Measurements from ENCODE around the gene MTG1.

MTG1 gene

DNA sequence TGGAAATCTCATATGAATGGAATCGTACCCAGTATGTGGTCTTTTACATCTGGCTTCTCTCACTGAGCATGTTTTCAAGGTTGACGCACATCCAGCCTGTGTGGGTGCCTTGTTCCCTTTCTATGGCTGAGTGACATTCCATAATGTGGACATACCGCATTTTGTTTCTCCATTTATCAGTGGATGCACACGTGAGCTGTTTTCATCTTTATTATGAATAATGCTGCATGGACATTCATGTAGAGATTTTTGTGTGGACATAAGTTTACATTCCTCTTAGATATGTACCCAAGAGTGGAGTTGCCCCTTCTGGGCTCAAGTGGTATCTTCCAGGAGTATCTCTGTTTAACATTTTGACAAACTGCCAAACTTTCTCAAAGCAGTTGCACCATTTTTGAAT lies 58.5 kb downstream of the MTG1 start:
- DNase-seq (no peak), ATAC-seq (replicated peaks) (no peak)
- no peak overlapping the region for H3K27ac Mint-ChIP-seq
- H3K36me3 Mint-ChIP-seq (ENCODE audit: insufficient read depth): peaks cover 27% of the 10 kb centered on the region
- no peak overlapping the region for H3K4me3 Mint-ChIP-seq
- H3K9me3 Mint-ChIP-seq: peaks cover 5 to 11% of the 10 kb centered on the region in 2 donors
- peaks cover 3 to 19% of the 10 kb centered on the region in 2 donors for H3K4me1 Mint-ChIP-seq (ENCODE audit: low read depth in 2 of 2)
- H3K27me3 Mint-ChIP-seq: no peaks in the 10 kb centered on the region

- Mint-ChIP-seq H3K36me3 (ENCODE audit: insufficient read depth) (peaks cover 37% of the 10 kb centered on the region), H3K4me3 (peak within 1 kb of the TSS in 1 of 2 donors; percentile 87), H3K27ac (peak within 1 kb of the TSS in 1 of 2 donors; percentile 88), H3K4me1 (ENCODE audit: low read depth in 2 of 2) (peaks cover 3 to 21% of the 10 kb centered on the region in 2 donors), H3K27me3 (no peaks in the 10 kb centered on the region), H3K9me3 (peaks cover 4 to 7% of the 10 kb centered on the region in 2 donors)
- peak; percentile 93 for ATAC-seq (replicated peaks)
- DNase-seq: peak in 2 of 3 experiments; percentile 61 to 62
These were observed 59.7 kb downstream of the MTG1 start, which contains the start of gene SCART1 for GRCh38 chr10:133453516-133454203. Gene SCART1, plus strand, starts transcription at chr10:133453945. Its CDS starts 53 bp downstream, at chr10:133453998.

- Mint-ChIP-seq H3K4me1 (ENCODE audit: low read depth in 2 of 2) (peaks cover 3 to 23% of the 10 kb centered on the region in 2 donors), H3K9me3 (peaks cover 2 to 4% of the 10 kb centered on the region in 2 donors), H3K36me3 (ENCODE audit: insufficient read depth) (peaks cover 43% of the 10 kb centered on the region), H3K27me3 (no peaks in the 10 kb centered on the region), H3K4me3 (peak overlapping the region in 1 of 2 donors; percentile 87), H3K27ac (peak overlapping the region in 1 of 2 donors; percentile 88)
- ATAC-seq (replicated peaks): no peak
- no peak for DNase-seq
These were observed 60.4 kb downstream of the MTG1 start for GRCh38 chr10:133454204-133454893.

GRCh38 chr10:133455196-133455595 lies 61.2 kb downstream of the MTG1 start:
- Mint-ChIP-seq H3K4me3 (peak overlapping the region; percentile 45 to 87), H3K36me3 (ENCODE audit: insufficient read depth) (peaks cover 43% of the 10 kb centered on the region), H3K4me1 (ENCODE audit: low read depth in 2 of 2) (peaks cover 3 to 23% of the 10 kb centered on the region in 2 donors), H3K27me3 (no peaks in the 10 kb centered on the region), H3K27ac (peak overlapping the region in 1 of 2 donors; percentile 88), H3K9me3 (no peaks in the 10 kb centered on the region)
- DNase-seq: no peak
- ATAC-seq (replicated peaks): peak; percentile 12

GRCh38 chr10:133455611-133456031 lies 61.7 kb downstream of the MTG1 start:
- peaks cover 46% of the 10 kb centered on the region for H3K36me3 Mint-ChIP-seq (ENCODE audit: insufficient read depth)
- H3K4me3 Mint-ChIP-seq: peak overlapping the region; percentile 45 to 87
- H3K4me1 Mint-ChIP-seq (ENCODE audit: low read depth in 2 of 2): peaks cover 3 to 23% of the 10 kb centered on the region in 2 donors
- H3K9me3 Mint-ChIP-seq: no peaks in the 10 kb centered on the region
- DNase-seq (no peak), ATAC-seq (replicated peaks) (no peak)
- peak overlapping the region in 1 of 2 donors; percentile 88 for H3K27ac Mint-ChIP-seq
- no peaks in the 10 kb centered on the region for H3K27me3 Mint-ChIP-seq

GRCh38 chr10:133456041-133456951 lies 62.3 kb downstream of the MTG1 start:
- ATAC-seq (replicated peaks) (no peak), DNase-seq (no peak)
- H3K4me1 Mint-ChIP-seq (ENCODE audit: low read depth in 2 of 2): peaks cover 3 to 24% of the 10 kb centered on the region in 2 donors
- H3K36me3 Mint-ChIP-seq (ENCODE audit: insufficient read depth): peaks cover 52% of the 10 kb centered on the region
- H3K27ac Mint-ChIP-seq: peak overlapping the region in 1 of 2 donors; percentile 88
- H3K9me3 Mint-ChIP-seq: no peaks in the 10 kb centered on the region
- no peaks in the 10 kb centered on the region for H3K27me3 Mint-ChIP-seq
- H3K4me3 Mint-ChIP-seq: peak overlapping the region in 1 of 2 donors; percentile 87

DNA sequence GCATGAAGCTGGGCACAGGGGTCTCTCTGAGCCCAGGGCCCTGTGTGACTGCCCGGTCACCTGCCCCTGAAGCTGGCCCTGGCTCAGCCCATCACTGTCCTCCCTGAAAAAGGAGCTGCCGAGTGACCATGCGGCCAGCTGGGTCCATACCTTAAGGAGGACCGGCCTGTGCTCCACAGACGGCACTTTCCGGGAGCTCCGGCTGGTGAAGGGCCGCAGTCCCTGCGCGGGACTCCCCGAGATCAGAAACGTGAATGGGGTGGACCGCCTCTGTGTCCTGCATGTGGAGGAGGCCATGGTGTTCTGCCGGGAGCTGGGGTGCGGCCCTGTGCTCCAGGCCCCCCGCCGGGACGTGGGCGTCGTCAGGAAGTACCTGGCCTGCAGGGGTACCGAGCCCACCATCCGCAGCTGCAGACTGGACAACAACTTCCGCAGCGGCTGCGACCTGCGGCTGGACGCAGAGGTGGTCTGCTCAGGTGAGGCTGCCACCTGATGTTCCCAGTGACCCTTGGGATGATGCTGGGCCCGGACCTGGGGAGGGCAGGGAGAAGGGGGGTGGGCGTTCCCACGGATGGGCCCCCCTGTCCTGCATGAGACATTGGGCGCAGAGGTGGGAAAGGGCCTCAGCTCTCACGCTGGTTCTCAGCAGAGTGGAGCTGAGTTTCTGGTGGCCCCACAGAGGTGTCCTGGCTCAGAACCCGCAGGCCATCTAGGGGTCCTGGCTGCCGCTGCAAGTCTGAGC lies 63.3 kb downstream of the MTG1 start:
- H3K4me3 Mint-ChIP-seq: peak overlapping the region in 1 of 2 donors; percentile 87
- DNase-seq (no peak), ATAC-seq (replicated peaks) (no peak)
- H3K36me3 Mint-ChIP-seq (ENCODE audit: insufficient read depth): peaks cover 58% of the 10 kb centered on the region
- H3K4me1 Mint-ChIP-seq (ENCODE audit: low read depth in 2 of 2): peaks cover 3 to 30% of the 10 kb centered on the region in 2 donors
- H3K9me3 Mint-ChIP-seq: no peaks in the 10 kb centered on the region
- H3K27ac Mint-ChIP-seq: no peak overlapping the region
- H3K27me3 Mint-ChIP-seq: no peaks in the 10 kb centered on the region

DNA sequence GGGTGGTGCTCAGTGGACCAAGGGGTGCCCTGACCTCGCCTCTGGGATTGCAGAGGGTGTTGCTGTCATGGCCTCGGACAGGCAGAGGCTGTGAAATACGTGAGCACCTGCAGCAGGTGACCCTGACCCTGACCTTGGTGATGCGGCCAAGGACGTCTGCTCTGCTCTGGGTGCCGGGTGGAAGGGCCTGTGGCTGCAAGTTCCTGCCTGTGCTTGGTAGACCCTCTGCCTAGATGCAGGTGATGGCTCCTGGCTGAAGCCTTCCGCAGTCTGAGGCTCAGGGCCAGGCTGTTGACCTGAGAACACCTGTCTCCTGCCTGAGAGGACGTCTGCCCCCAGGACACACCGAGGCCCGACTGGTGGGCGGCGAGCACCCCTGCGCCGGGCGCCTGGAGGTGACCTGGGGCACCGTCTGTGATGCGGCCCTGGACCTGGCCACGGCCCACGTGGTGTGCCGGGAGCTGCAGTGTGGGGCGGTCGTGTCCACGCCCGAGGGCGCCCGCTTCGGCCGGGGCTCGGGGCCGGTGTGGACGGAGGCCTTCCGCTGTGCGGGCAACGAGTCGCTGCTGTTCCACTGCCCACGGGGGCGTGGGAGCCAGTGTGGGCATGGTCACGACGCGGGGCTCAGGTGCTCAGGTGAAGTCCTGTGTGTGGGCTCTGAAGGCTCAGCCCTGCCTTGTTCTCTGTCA lies 64.2 kb downstream of the MTG1 start:
- H3K27ac Mint-ChIP-seq: peak overlapping the region in 1 of 2 donors; percentile 41
- H3K9me3 Mint-ChIP-seq: no peaks in the 10 kb centered on the region
- DNase-seq (no peak), ATAC-seq (replicated peaks) (no peak)
- peaks cover 58% of the 10 kb centered on the region for H3K36me3 Mint-ChIP-seq (ENCODE audit: insufficient read depth)
- peak overlapping the region in 1 of 2 donors; percentile 65 for H3K4me3 Mint-ChIP-seq
- no peaks in the 10 kb centered on the region for H3K27me3 Mint-ChIP-seq
- peaks cover 3 to 29% of the 10 kb centered on the region in 2 donors for H3K4me1 Mint-ChIP-seq (ENCODE audit: low read depth in 2 of 2)

GRCh38 chr10:133458710-133459453 lies 64.9 kb downstream of the MTG1 start:
- Mint-ChIP-seq H3K4me1 (ENCODE audit: low read depth in 2 of 2) (peaks cover 3 to 25% of the 10 kb centered on the region in 2 donors), H3K27ac (peak overlapping the region in 1 of 2 donors; percentile 41), H3K27me3 (no peaks in the 10 kb centered on the region), H3K9me3 (no peaks in the 10 kb centered on the region), H3K36me3 (ENCODE audit: insufficient read depth) (peaks cover 59% of the 10 kb centered on the region), H3K4me3 (peak overlapping the region in 1 of 2 donors; percentile 65)
- ATAC-seq (replicated peaks) (peak; percentile 18), DNase-seq (no peak)

GRCh38 chr10:133459454-133460207 lies 65.7 kb downstream of the MTG1 start:
- Mint-ChIP-seq H3K27ac (peak overlapping the region in 1 of 2 donors; percentile 41), H3K4me1 (ENCODE audit: low read depth in 2 of 2) (peaks cover 3 to 29% of the 10 kb centered on the region in 2 donors), H3K27me3 (no peaks in the 10 kb centered on the region), H3K9me3 (no peaks in the 10 kb centered on the region), H3K36me3 (ENCODE audit: insufficient read depth) (peaks cover 62% of the 10 kb centered on the region), H3K4me3 (peak overlapping the region in 1 of 2 donors; percentile 31)
- ATAC-seq (replicated peaks): no peak
- no peak for DNase-seq

GRCh38 chr10:133460208-133460769 lies 66.3 kb downstream of the MTG1 start:
- Mint-ChIP-seq H3K27me3 (no peaks in the 10 kb centered on the region), H3K9me3 (no peaks in the 10 kb centered on the region), H3K27ac (peak overlapping the region in 1 of 2 donors; percentile 38), H3K4me1 (ENCODE audit: low read depth in 2 of 2) (peaks cover 3 to 29% of the 10 kb centered on the region in 2 donors), H3K4me3 (peak overlapping the region in 1 of 2 donors; percentile 31), H3K36me3 (ENCODE audit: insufficient read depth) (peaks cover 58% of the 10 kb centered on the region)
- DNase-seq (no peak), ATAC-seq (replicated peaks) (no peak)

Measured in effector memory CD8-positive, alpha-beta T cell (primary cell).